ENCODE results near the gene CCR6. TPM values are rescaled to one million over a fixed set of nuclear protein-coding genes. Genes with fewer than 3 reads are reported as not detected.

The CCR6 gene
- total RNA-seq, 1 experiment from 2014 or later, result not detected

DNA sequence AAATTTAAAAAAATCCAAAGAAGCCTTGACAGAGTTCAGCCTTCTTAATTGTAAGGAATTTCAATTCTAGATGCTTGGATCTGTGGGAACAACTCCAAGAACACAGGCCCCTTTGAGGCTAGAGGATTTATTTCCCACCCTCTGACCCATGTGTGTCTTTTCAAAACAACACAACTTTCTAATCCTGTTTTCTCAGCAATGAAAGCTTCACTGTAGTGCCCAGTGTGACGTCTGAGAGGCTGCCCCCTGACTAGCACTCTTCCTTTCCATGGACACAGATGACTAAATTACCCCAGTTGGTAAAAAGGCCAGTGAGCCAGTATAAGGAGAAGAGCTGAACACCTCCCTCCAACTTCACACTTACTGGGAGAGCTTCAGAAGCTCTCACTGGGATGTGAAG lies 16.5 kb upstream of the CCR6 start:
- Mint-ChIP-seq H3K36me3 (ENCODE audit: insufficient read depth in 1 of 3, low read depth in 3 of 3) (no peaks in the 10 kb centered on the region), H3K27ac (no peak overlapping the region), H3K9me3 (peaks cover 0 to 2% of the 10 kb centered on the region in 2 experiments; a peak in 1 of 5 replicates), H3K27me3 (ENCODE audit: low read depth) (no peaks in the 10 kb centered on the region), H3K4me1 (peaks cover 0 to 4% of the 10 kb centered on the region in 2 experiments; a peak in 1 of 4 replicates), H3K4me3 (no peak overlapping the region)
- Histone ChIP-seq H3K27ac (ENCODE audit: insufficient read length, low read depth, low read length) (no peak overlapping the region), H4K8ac (replicated peaks; ENCODE audit: insufficient read length, low read depth, low read length) (no peak overlapping the region), H3K23me2 (ENCODE audit: insufficient read length, low read depth, low read length, poor library complexity, severe bottlenecking) (no peaks in the 10 kb centered on the region), H2BK120ac (ENCODE audit: low read depth, low read length, poor library complexity, severe bottlenecking) (no peak overlapping the region), H3T11ph (ENCODE audit: low read length) (no peak overlapping the region), H3K56ac (ENCODE audit: insufficient read length, low read depth, low read length) (no peak overlapping the region), H2BK5ac (ENCODE audit: insufficient read length, low read length) (no peak overlapping the region), H2AK5ac (ENCODE audit: insufficient read length, low read length) (no peak overlapping the region), H3K79me1 (ENCODE audit: insufficient read depth, low read depth, low read length, poor library complexity, severe bottlenecking) (no peaks in the 10 kb centered on the region), H2AFZ (ENCODE audit: low read length) (no peak overlapping the region), H3K18ac (ENCODE audit: insufficient read length, low read depth, low read length) (no peak overlapping the region), H4K20me1 (ENCODE audit: control insufficient read depth, insufficient read depth, insufficient read length) (no peaks in the 10 kb centered on the region), H4K5ac (ENCODE audit: insufficient read length, low read depth, low read length) (no peak overlapping the region), H3K4me1 (ENCODE audit: insufficient read depth, low read length) (no peaks in the 10 kb centered on the region), H2BK15ac (ENCODE audit: low read depth, low read length) (no peak overlapping the region), H3K9ac (ENCODE audit: extremely low read depth, insufficient read length, low read length) (no peak overlapping the region), H2BK20ac (ENCODE audit: low read depth, low read length, poor library complexity, severe bottlenecking) (no peak overlapping the region), H4K91ac (ENCODE audit: insufficient read length, low read depth, low read length) (no peak overlapping the region), H3K23ac (ENCODE audit: insufficient read length, low read depth, low read length) (no peak overlapping the region), H3K9me3 (ENCODE audit: control insufficient read depth, low read depth, low read length) (no peaks in the 10 kb centered on the region), H3K4ac (ENCODE audit: low read depth, low read length) (no peak overlapping the region), H3K27me3 (ENCODE audit: insufficient read depth, low read length) (no peaks in the 10 kb centered on the region), H2BK12ac (ENCODE audit: insufficient read length, low read depth, low read length) (no peak overlapping the region), H3K14ac (ENCODE audit: insufficient read depth, low read length) (no peak overlapping the region), H3K4me2 (ENCODE audit: insufficient read depth, insufficient read length, low read length) (no peak overlapping the region), H3K79me2 (ENCODE audit: insufficient read depth, low read length) (no peaks in the 10 kb centered on the region)
- TF ChIP-seq, protein P1, sequence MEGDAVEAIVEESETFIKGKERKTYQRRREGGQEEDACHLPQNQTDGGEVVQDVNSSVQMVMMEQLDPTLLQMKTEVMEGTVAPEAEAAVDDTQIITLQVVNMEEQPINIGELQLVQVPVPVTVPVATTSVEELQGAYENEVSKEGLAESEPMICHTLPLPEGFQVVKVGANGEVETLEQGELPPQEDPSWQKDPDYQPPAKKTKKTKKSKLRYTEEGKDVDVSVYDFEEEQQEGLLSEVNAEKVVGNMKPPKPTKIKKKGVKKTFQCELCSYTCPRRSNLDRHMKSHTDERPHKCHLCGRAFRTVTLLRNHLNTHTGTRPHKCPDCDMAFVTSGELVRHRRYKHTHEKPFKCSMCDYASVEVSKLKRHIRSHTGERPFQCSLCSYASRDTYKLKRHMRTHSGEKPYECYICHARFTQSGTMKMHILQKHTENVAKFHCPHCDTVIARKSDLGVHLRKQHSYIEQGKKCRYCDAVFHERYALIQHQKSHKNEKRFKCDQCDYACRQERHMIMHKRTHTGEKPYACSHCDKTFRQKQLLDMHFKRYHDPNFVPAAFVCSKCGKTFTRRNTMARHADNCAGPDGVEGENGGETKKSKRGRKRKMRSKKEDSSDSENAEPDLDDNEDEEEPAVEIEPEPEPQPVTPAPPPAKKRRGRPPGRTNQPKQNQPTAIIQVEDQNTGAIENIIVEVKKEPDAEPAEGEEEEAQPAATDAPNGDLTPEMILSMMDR (conservative IDR thresholded peaks at IDR 0.05), result no peak
- DNase-seq, result no peak
- no CpG with 5 or more reads among the region's 1 CpG for WGBS (ENCODE audit: extremely low coverage, insufficient read length, low lambda C conversion rate)
